ENCODE data around the gene DHRS2. TPM values are rescaled to one million over a fixed set of nuclear protein-coding genes. Genes with fewer than 3 reads are reported as not detected.

The DHRS2 gene
- total and polyA plus RNA-seq, 2 donors (not counting 1 experiment from before 2014, with no cell fraction given): not detected

DNA sequence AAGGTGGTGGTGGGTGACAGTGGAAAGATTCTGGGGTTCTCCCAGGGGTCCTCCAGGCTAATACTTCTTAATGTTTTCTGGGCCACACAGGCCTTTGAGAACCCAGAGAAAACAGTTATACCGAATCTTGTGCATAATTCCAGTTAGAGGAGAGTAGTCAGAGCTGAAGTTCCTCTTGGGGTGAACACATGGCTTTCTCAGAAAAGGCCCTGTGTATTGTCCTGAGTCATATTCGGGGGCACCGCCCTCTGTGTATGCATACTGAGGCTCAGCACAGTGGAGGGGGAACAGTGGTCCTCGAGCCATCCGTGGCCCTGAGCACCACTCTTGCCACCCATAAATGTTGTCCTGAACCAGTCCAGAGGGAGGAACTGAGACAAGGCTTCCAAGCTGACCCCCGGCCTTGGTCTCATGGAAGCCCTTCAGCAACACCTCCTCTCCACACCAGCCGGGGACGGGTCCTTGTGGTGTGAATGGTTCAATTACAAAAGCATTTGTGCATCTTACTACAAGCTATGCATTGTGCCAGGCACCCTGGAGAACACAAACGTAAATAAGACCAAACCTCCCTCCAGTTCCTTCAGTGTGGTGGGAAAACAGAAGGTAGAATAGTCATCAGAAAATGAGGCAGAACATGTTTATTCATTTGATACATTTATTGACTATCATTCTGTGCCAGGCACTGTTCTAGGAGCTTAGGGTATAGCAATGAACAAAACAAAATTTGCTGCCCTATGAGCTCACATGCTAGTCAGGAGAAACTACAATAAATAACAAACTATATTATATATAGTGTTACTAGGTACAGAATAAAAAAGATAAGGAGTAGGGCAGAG lies 9.9 kb downstream of the DHRS2 start:
- ChIA-PET CTCF (interaction anchor here (0.6 to 2.6 kb wide), 2 partner anchors 14 to 20 kb away, joined by 3 to 9 read pairs; no protein-coding TSS in a partner anchor), POLR2A (no interaction called here)
- Histone ChIP-seq H3K27me3 (replicated peaks in 1 of 4; ENCODE audit: control extremely low read depth in 1 of 4, control insufficient read depth in 3 of 4, insufficient read depth in 4 of 4, low read length in 3 of 4) (peaks cover 0 to 8% (median 0%) of the 10 kb centered on the region in 4 experiments), H2AFZ (ENCODE audit: insufficient read depth, low read depth, low read length, poor library complexity, severe bottlenecking) (no peak overlapping the region), H3K27ac (ENCODE audit: low read length in 2 of 2) (no peak overlapping the region), H3K4me3 (ENCODE audit: control extremely low read depth in 1 of 5, extremely low read depth in 1 of 5, insufficient read depth in 1 of 5, low read depth in 2 of 5, low read length in 4 of 5) (no peak overlapping the region), H3K9ac (ENCODE audit: low read length) (no peak overlapping the region), H3K4me2 (replicated peaks; ENCODE audit: low read depth, low read length, poor library complexity, severe bottlenecking) (no peak overlapping the region), H3K4me1 (ENCODE audit: control insufficient read depth in 2 of 2, insufficient read depth in 2 of 2, low read length in 2 of 2) (no peaks in the 10 kb centered on the region), H3K9me3 (ENCODE audit: control extremely low read depth in 1 of 3, control insufficient read depth in 2 of 3, insufficient read depth in 1 of 3, low read length in 2 of 3) (peaks cover 0 to 2% (median 0%) of the 10 kb centered on the region in 3 donors), H3K36me3 (replicated peaks in 1 of 2; ENCODE audit: control extremely low read depth in 1 of 2, control insufficient read depth in 1 of 2, extremely low read depth in 1 of 2, insufficient read depth in 2 of 2, low read length in 1 of 2) (no peaks in the 10 kb centered on the region), H3K79me2 (ENCODE audit: control insufficient read depth, insufficient read depth, low read length) (no peaks in the 10 kb centered on the region), H4K20me1 (ENCODE audit: control insufficient read depth, insufficient read depth, low read length, poor library complexity, severe bottlenecking) (no peaks in the 10 kb centered on the region)
- TF ChIP-seq CTCF (IDR thresholded peaks at IDR 0.05) (no peak), EZH2 (IDR thresholded peaks at IDR 0.05; ENCODE audit: borderline replicate concordance, insufficient read depth, low read depth, low read length, poor library complexity, severe bottlenecking) (no peak)
- WGBS (ENCODE audit: insufficient coverage): 89% methylated on average over 4 of the region's 9 CpGs
- H3K4me1 Mint-ChIP-seq: no peaks in the 10 kb centered on the region
- no peak overlapping the region for H3K4me3 Mint-ChIP-seq
- DNase-seq (no peak), ATAC-seq (ENCODE audit: low read depth) (no peak)
- intact Hi-C loops (cut with micrococcal nuclease): no loop called here
- H3K9me3 Mint-ChIP-seq (ENCODE audit: insufficient read depth): no peaks in the 10 kb centered on the region
- H3K27ac Mint-ChIP-seq: no peak overlapping the region
- H3K27me3 Mint-ChIP-seq: peaks cover 25% of the 10 kb centered on the region
